Fibroblast of lung (primary cell): ENCODE data around the gene DNAH10. TPM values are rescaled to one million over a fixed set of nuclear protein-coding genes. Genes with fewer than 3 reads are reported as not detected.

Experiments
- DNase-seq, 2 donors: peaks; one replicate each; pipeline versions ENCODE4 v3.0.0 to v3.0.0-alpha.2; 2010; ENCODE audit warnings: low read depth in 2 of 2
- H2AFZ ChIP-seq: 2 replicates; pipeline ENCODE4 v1.5.1; 2012; ENCODE audit warnings: low read length, control low read depth, inconsistent platforms
- H3K27ac ChIP-seq: 2 replicates; pipeline ENCODE4 v1.5.1; 2011; ENCODE audit warnings: low read length, control low read depth; ENCODE audit not compliant: insufficient read depth
- H3K27me3 ChIP-seq: 2 replicates; pipeline ENCODE4 v1.5.1; 2011; ENCODE audit warnings: mild to moderate bottlenecking, low read length; ENCODE audit not compliant: control insufficient read depth, insufficient read depth
- H3K36me3 ChIP-seq: 2 replicates; pipeline ENCODE4 v1.5.1; 2011; ENCODE audit warnings: low read length; ENCODE audit not compliant: control insufficient read depth, insufficient read depth
- H3K4me1 ChIP-seq: 2 replicates; pipeline ENCODE4 v1.5.1; 2011; ENCODE audit warnings: low read length; ENCODE audit not compliant: control insufficient read depth, insufficient read depth; ENCODE audit errors: extremely low read depth
- H3K4me2 ChIP-seq: 2 replicates; pipeline ENCODE4 v1.5.1; 2011; ENCODE audit warnings: low read length, control low read depth; ENCODE audit not compliant: insufficient read depth; ENCODE audit errors: extremely low read depth
- H3K4me3 ChIP-seq, 4 experiments: fragments of 200-600 bp in 1 of 4; sonication (generic) in 1 of 4; replicated peaks in 1 of 4; 2 replicates each; pipeline ENCODE4 v1.5.1; 2011 to 2016; ENCODE audit warnings: low read length in 4 of 4, low read depth in 3 of 4, mild to moderate bottlenecking in 3 of 4, control low read depth in 2 of 4, inconsistent platforms in 1 of 4, mixed read lengths in 1 of 4; ENCODE audit not compliant: insufficient read depth in 1 of 4; ENCODE audit errors: control extremely low read depth in 1 of 4
- H3K79me2 ChIP-seq: 2 replicates; pipeline ENCODE4 v1.5.1; 2012; ENCODE audit warnings: mild to moderate bottlenecking, low read length, inconsistent platforms; ENCODE audit not compliant: control insufficient read depth, insufficient read depth
- H3K9ac ChIP-seq: 2 replicates; pipeline ENCODE4 v1.5.1; 2011; ENCODE audit warnings: mild to moderate bottlenecking, low read length, control low read depth; ENCODE audit not compliant: insufficient read depth
- H3K9me3 ChIP-seq: 2 replicates; pipeline ENCODE4 v1.5.1; 2012; ENCODE audit warnings: low read depth, low read length; ENCODE audit not compliant: control insufficient read depth, insufficient read depth
- H4K20me1 ChIP-seq: 2 replicates; pipeline ENCODE4 v1.5.1; 2011; ENCODE audit warnings: low read length; ENCODE audit not compliant: control insufficient read depth, insufficient read depth; ENCODE audit errors: extremely low read depth
- CTCF ChIP-seq, 2 donors: IDR thresholded peaks in 1 of 2; conservative IDR thresholded peaks in 1 of 2; 1 replicate in 1 of 2; 2 replicates in 1 of 2; pipeline ENCODE4 v1.5.1; 2011 to 2012; ENCODE audit warnings: low read length in 2 of 2, control low read depth in 1 of 2, inconsistent platforms in 1 of 2, low read depth in 1 of 2, mild to moderate bottlenecking in 1 of 2
- EZH2 ChIP-seq: IDR thresholded peaks from 2 replicates; pipeline ENCODE4 v1.5.1; 2012; ENCODE audit warnings: low read length, control low read depth, mild to moderate bottlenecking; ENCODE audit errors: missing control alignments
- polyA plus RNA-seq, 2 donors: library from polyadenylated mRNA; depleted of rRNA in 1 of 2; stranded (reverse) in 1 of 2; unstranded in 1 of 2; fragments of >200 nt; gene quantifications; 2 replicates each; pipeline ENCODE4 v1.2.1, GENCODE V29; 2011 to 2012; ENCODE audit warnings: missing spikeins in 1 of 2
- total RNA-seq: library from RNA; depleted of rRNA; stranded (reverse); fragments of >200 nt; gene quantifications from 2 replicates; pipeline ENCODE4 v1.2.1, GENCODE V29; 2014

Gene DNAH10
- total and polyA plus RNA-seq, 2 donors (not counting 1 experiment from before 2014, with no cell fraction given) = 0.06 to 0.33 TPM

GRCh38 chr12:123942911-123943648 is 181.0 kb downstream of the DNAH10 start:
- DNase-seq = peak; percentile 45 to 66
- no peaks in the 10 kb centered on the region for H3K36me3 ChIP-seq
- no peaks in the 10 kb centered on the region for H3K4me1 ChIP-seq
- H3K79me2 ChIP-seq = no peaks in the 10 kb centered on the region
- H3K9me3 ChIP-seq = no peaks in the 10 kb centered on the region
- no peak overlapping the region for H3K27ac ChIP-seq
- H2AFZ ChIP-seq = no peak overlapping the region
- H3K4me2 ChIP-seq = no peak overlapping the region
- no peak overlapping the region for H3K9ac ChIP-seq
- H3K4me3 ChIP-seq = no peak overlapping the region
- TF ChIP-seq CTCF (conservative IDR thresholded peaks at IDR 0.05 in 1 of 2, IDR thresholded peaks at IDR 0.05 in 1 of 2; ENCODE audit: low read depth in 1 of 2, low read length in 2 of 2) = no peak
- TF ChIP-seq EZH2 = no peak
- H4K20me1 ChIP-seq = no peaks in the 10 kb centered on the region
- H3K27me3 ChIP-seq = no peaks in the 10 kb centered on the region

- H3K4me3 ChIP-seq = no peak overlapping the region
- H2AFZ ChIP-seq = no peak overlapping the region
- H3K36me3 ChIP-seq = no peaks in the 10 kb centered on the region
- no peaks in the 10 kb centered on the region for H3K27me3 ChIP-seq
- no peaks in the 10 kb centered on the region for H3K9me3 ChIP-seq
- DNase-seq = no peak
- no peaks in the 10 kb centered on the region for H3K79me2 ChIP-seq
- TF ChIP-seq EZH2 = no peak
- TF ChIP-seq CTCF (conservative IDR thresholded peaks at IDR 0.05 in 1 of 2, IDR thresholded peaks at IDR 0.05 in 1 of 2; ENCODE audit: low read depth in 1 of 2, low read length in 2 of 2) = no peak
- H3K27ac ChIP-seq = no peak overlapping the region
- H3K4me2 ChIP-seq = no peak overlapping the region
- no peaks in the 10 kb centered on the region for H3K4me1 ChIP-seq
- H4K20me1 ChIP-seq = no peaks in the 10 kb centered on the region
- H3K9ac ChIP-seq = no peak overlapping the region
Measured at GRCh38 chr12:123943816-123944215, 181.7 kb downstream of the DNAH10 start.

GRCh38 chr12:123944696-123945095 is 182.6 kb downstream of the DNAH10 start:
- Histone ChIP-seq H3K4me1 (no peaks in the 10 kb centered on the region), H3K9me3 (no peaks in the 10 kb centered on the region), H3K27me3 (no peaks in the 10 kb centered on the region), H3K4me2 (no peak overlapping the region), H3K79me2 (no peaks in the 10 kb centered on the region), H4K20me1 (no peaks in the 10 kb centered on the region), H3K4me3 (no peak overlapping the region), H2AFZ (no peak overlapping the region), H3K36me3 (no peaks in the 10 kb centered on the region), H3K27ac (no peak overlapping the region), H3K9ac (no peak overlapping the region)
- TF ChIP-seq CTCF (conservative IDR thresholded peaks at IDR 0.05 in 1 of 2, IDR thresholded peaks at IDR 0.05 in 1 of 2; ENCODE audit: low read depth in 1 of 2, low read length in 2 of 2) = no peak
- TF ChIP-seq EZH2 = no peak
- no peak for DNase-seq
